Loucy (cell line): ENCODE measurements around the gene CYP4F22.

ENCODE experiments used
- CTCF ChIP-seq: fragments of 200-600 bp; sonication (generic); conservative IDR thresholded peaks from 2 replicates; pipeline ENCODE4 v1.5.1; 2014; ENCODE audit warnings: mild to moderate bottlenecking, antibody characterized with exemption, low read length
- EZH2phosphoT487 ChIP-seq: fragments of 200-600 bp; IDR thresholded peaks from 2 replicates; pipeline ENCODE4 v1.6.1; 2018; ENCODE audit warnings: antibody characterized with exemption, mild to moderate bottlenecking, moderate library complexity, borderline replicate concordance

GRCh38 chr19:15591796-15592195 is 83.5 kb downstream of the CYP4F22 start:
- TF ChIP-seq CTCF: no peak
- no peak for TF ChIP-seq EZH2phosphoT487
